ENCODE measurements around the gene ABTB2.
"Not testable (repeated sequence)": the region's sequence is repeated elsewhere in the genome, so short reads cannot be mapped to it uniquely, and the experiment has no call there.

The ABTB2 gene

GRCh38 chr11:34262531-34263081 lies 95.2 kb downstream of the ABTB2 start:
- peak; percentile 40 for DNase-seq (ENCODE audit: low read depth)

- no peak for DNase-seq (ENCODE audit: low read depth)
These were observed 96.0 kb downstream of the ABTB2 start for GRCh38 chr11:34261820-34262219.

DNA sequence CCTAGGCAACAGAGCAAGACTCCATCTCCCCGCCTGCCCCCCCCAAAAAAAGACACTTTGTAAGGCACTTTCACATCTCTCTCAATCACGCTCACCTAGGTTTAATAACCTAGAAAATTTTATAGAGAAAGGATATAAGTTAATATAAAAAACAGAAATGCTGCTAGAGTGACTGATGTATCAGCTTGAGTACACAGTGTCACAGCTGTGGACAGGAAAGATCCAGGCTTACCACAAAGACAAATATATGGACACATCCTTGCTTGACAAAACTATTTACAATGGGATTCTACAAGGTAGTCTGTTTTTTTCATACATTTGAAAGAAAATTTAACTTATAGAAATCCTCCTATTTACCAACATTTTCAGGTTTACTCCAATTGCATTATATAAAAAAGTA lies 96.7 kb downstream of the ABTB2 start:
- DNase-seq (ENCODE audit: low read depth), result no peak

GRCh38 chr11:34260072-34260575 lies 97.7 kb downstream of the ABTB2 start:
- no peak for DNase-seq (ENCODE audit: low read depth)

- DNase-seq (ENCODE audit: low read depth), result no peak
These were observed 98.7 kb downstream of the ABTB2 start for GRCh38 chr11:34259087-34259486.

GRCh38 chr11:34256626-34257025 lies 101.2 kb downstream of the ABTB2 start:
- DNase-seq (ENCODE audit: low read depth), result no peak

DNA sequence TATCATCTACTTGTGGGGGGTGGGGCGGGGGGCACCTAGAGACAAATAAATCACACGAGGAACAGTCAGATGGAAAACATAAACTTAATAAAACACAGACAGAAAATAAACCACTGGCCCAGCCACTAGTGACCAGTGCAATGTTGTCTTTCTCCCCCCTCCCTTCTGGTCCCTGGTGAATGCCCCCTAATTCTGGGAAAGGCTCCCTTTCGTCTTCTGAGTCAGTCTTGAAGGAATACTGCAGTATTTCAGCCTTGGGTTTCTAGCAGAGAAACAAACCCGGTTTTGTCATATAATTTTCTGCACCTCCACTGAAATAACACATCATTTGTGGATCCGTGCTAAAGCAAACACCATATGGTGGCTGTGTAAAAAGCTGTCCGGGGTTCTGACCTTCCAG lies 101.7 kb downstream of the ABTB2 start:
- no peak for DNase-seq (ENCODE audit: low read depth)

- no peak for DNase-seq (ENCODE audit: low read depth)
These were observed 102.7 kb downstream of the ABTB2 start for GRCh38 chr11:34255101-34255500.

GRCh38 chr11:34254011-34254410 lies 103.8 kb downstream of the ABTB2 start:
- DNase-seq (ENCODE audit: low read depth), result no peak

GRCh38 chr11:34252651-34253050 lies 105.2 kb downstream of the ABTB2 start:
- DNase-seq (ENCODE audit: low read depth), result no peak

GRCh38 chr11:34252015-34252414 lies 105.8 kb downstream of the ABTB2 start:
- DNase-seq (ENCODE audit: low read depth), result no peak

- no peak for DNase-seq (ENCODE audit: low read depth)
These were observed 106.2 kb downstream of the ABTB2 start for GRCh38 chr11:34251589-34251980.

- DNase-seq (ENCODE audit: low read depth), result no peak
These were observed 106.8 kb downstream of the ABTB2 start for GRCh38 chr11:34250732-34251588.

DNA sequence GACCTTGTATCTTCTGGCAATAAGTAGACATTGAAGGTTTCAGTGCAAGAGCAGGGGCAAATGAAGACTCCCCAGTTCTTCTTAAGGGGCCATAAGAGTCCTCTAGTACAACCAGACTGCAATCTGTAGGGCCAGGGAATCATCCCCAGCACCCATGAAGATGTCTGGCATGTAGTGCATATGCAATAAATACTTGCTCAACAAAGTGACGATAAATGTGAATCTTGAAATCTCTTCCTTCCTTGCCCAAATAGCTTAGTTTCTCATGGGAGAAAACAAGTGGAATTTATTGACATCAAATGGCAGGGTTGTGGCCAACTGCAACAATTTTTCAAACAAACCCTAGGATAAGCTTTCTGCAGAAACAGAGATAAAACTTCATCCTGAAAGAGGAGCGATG lies 107.6 kb downstream of the ABTB2 start:
- no peak for DNase-seq (ENCODE audit: low read depth)

- DNase-seq (ENCODE audit: low read depth), result no peak
These were observed 108.4 kb downstream of the ABTB2 start for GRCh38 chr11:34249439-34249838.

DNA sequence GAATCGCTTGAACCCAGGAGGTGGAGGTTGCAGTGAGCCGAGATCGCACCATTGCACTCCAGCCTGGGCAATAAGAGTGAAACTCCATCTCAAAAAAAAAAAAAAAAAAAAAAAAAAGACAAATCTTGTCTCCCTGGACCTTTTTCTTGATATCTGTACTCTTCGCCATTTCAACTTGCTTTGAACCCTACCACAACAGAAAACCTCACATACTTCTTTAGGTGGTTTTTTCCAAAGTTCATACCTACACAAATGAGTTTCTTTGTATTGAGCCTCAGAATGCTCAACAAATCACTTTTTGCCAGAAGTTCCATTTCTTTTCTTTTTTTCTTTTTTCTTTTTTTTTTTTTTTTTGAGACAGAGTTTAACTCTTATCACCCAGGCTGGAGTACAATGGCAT lies 111.3 kb downstream of the ABTB2 start:
- not testable (repeated sequence) for DNase-seq (ENCODE audit: low read depth)

DNA sequence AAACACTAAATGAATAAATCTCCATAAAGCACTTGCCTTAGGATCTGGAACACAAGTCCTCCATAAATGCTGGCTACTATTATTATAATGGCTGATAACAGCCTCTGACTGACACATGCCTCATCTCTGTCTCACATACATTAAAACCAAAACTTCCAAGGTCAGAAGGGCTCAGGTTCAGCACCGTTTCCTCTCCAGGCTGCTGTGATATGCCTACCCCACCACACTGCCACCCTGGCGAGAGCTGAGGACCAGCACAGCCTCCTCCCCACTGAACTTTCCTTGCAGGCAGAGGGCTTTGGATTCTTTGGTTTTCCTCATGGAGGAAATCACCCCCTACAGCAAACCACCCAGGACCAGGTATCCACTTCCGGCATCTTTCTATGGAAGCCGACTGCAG lies 112.8 kb downstream of the ABTB2 start:
- DNase-seq (ENCODE audit: low read depth), result no peak

GRCh38 chr11:34243600-34244464 lies 114.0 kb downstream of the ABTB2 start:
- DNase-seq (ENCODE audit: low read depth), result no peak

DNA sequence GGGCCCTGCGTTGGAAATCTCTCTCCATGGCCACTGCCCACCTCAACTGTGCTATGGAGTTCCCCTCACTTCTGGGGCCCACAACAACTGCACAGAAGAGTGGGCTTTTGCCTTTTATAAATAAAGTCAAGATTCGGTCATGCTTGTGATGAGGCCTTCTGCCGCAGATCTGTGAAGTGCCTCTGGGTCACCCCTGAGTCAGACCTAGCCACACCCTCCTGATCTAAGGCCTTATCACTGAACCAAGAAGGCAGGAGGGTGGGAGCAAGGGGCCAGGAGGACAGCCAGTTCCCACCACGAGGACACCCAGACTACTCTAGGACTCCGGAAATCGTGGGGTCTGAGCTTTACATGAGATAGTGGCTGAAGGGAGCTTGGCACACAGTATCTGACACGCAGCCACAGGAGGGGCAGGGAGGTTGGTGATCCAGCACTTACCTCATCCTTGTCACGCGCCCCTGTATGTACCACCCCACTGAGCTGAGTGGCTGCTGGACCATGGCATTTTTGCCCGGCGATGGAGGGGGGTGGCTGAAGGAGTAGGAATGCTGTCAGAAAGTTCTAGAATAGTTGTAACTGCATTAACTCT lies 115.7 kb downstream of the ABTB2 start:
- no peak for DNase-seq (ENCODE audit: low read depth)

DNA sequence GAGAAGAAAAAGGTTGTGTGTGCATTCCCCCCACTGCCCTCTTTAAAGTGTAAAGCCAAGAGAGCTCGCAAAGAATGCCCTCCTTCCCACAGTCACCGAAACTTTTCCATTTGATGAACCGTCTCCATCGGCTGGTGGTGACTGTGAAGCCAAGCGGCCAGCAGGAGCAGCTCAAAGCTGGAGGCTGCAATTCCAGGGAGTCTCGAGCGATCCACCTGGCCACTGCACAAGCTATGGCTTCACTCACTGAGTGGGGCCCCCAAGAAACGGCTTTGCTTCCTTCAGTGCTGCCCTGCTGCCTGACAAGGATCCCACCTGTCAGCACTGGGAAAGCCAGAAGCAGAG lies 117.7 kb downstream of the ABTB2 start:
- DNase-seq (ENCODE audit: low read depth), result no peak

- DNase-seq (ENCODE audit: low read depth), result no peak
These were observed 118.2 kb downstream of the ABTB2 start for GRCh38 chr11:34239465-34240149.

DNA sequence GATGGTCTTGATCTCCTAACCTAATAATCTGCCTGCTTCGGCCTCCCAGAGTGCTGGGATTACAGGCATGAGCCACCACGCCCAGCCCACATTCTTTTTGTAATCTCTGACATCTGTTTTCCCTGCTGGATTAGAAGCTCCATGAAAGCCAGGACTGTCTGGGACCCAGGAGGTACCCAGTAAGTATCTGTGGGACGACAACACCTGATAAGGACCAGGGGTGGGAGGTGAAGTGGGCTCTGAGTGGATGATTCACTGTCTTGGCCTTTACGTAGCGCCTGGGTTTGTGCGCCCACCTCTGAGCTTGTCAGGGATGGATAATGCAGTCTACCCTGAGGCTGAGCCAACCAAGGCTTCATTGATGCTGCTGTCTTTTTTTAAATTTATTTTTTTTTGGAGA lies 118.8 kb downstream of the ABTB2 start:
- DNase-seq (ENCODE audit: low read depth), result no peak

All from fibroblast of the conjunctiva (primary cell).